ENCODE results near the gene LIG1. TPM values are rescaled to one million over a fixed set of nuclear protein-coding genes. Genes with fewer than 3 reads are reported as not detected.
"Not testable (repeated sequence)": the region's sequence is repeated elsewhere in the genome, so short reads cannot be mapped to it uniquely, and the experiment has no call there.

The LIG1 gene
- total and polyA plus RNA-seq, 12 donors, result 1.8 to 9.9 (median 4.0) TPM

DNA sequence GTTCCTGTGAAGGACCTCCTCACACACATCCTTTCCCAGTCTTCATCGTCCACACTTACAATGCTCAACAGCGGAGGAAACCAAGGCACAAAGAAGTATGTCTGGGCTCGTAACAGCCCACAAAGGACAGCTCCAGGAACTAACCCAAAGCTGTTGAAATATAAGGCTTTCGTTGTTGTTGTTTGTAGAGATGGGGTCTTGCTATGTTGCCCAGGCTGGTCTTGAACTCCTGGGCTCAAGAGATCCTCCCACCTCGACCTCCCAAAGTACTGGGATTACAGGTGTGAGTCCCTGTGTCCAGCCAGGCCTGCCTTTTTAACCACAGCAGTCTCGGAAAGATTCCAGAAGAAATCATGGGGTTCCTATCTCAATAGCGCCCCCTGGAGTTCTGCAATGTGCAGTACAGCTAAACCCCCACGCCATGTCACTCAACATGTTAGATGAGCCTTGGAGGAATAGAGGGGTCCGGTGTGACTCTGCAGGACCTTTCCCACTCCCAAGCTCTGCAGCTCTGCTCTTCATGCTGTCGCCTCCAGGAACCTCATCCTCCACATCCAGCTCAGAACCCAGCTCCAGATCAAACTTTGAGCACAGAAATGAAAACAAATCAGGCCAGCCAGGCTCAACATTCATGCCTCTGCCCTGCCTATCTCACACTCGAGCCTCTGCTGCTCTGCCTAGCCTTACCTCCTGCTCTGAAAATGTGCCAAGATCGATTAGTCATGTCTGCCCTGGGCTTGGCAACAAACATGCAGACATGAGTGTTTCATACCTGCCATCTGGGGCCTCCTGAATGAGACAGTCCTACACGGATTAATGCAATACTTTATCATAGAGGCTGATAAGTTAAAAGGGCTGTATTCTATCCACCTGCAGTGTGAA, 67.0 kb downstream of the LIG1 start:
- peaks cover 0 to 79% (median 40%) of the 10 kb centered on the region in 9 donors for H3K36me3 ChIP-seq
- no peak overlapping the region for H3K27ac ChIP-seq
- no peaks in the 10 kb centered on the region for H3K9me3 ChIP-seq
- H3K4me3 ChIP-seq, result no peak overlapping the region
- ATAC-seq (no peak), DNase-seq (no peak)
- intact Hi-C loops (cut with DNase I), result loop anchor here in 2 of 10 donors (10.0 kb wide), 2 partner anchors 152 to 162 kb away; partner anchors contain the start of gene CARD8 (in 1 of the 2)
- H3K4me1 ChIP-seq, result peaks cover 0 to 12% (median 7%) of the 10 kb centered on the region in 9 donors
- WGBS, 2 donors, result 67 to 70% methylated on average over 13 of the region's 13 CpGs
- peak in 8 of 9 donors; percentile 5 to 67 (median 55) for TF ChIP-seq CTCF (IDR thresholded peaks at IDR 0.05)
- no peaks in the 10 kb centered on the region for H3K27me3 ChIP-seq

DNA sequence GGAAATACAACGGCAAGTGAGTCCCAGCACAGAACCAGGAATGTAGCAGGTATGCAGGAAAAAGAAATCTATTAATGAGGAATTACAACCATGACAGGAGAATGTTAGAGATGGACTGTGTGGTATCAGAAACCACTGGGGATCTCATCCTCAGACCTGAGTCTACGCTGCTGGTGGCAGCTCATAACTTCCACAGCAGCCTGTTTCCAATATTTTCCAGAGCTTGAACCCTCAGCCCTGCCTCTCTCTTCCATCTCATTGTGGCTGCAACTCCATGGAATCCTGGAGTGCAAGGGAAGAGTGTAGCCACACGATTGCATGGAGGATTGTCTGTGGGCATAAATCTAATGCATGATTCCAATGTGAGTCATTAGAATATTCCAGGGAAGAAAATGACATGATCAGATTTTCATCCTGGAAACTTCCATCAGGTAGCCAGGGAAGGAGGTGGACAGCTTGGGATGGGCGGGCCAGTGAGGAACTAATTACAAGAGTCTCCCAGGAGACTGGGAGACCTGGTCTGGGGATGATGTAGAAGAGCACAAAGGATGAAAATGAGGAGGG, 74.5 kb downstream of the LIG1 start:
- ATAC-seq, result no peak
- intact Hi-C loops (cut with DNase I), result no loop called here
- TF ChIP-seq CTCF (IDR thresholded peaks at IDR 0.05), result no peak

DNA sequence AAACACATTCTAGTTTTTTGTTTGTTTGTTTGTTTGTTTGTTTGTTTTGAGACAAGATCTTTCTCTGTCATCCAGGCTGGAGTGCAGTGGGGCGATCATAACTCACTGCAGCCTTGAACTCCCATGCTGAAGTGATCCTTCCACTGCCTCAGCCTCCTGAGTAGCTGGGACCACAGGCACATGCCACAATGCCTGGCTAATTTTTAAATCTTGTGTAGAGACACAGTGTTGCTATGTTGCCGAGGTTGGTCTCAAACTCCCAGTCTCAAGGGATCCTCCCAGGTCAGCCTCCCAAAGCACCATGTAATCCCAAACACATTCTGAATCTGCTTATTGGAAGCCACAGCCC, 75.3 kb downstream of the LIG1 start:
- Histone ChIP-seq H3K27ac (no peak overlapping the region), H3K36me3 (peaks cover 0 to 82% (median 49%) of the 10 kb centered on the region in 9 donors), H3K9me3 (peaks cover 0 to 14% (median 0%) of the 10 kb centered on the region in 11 donors), H3K4me3 (no peak overlapping the region), H3K4me1 (no peaks in the 10 kb centered on the region), H3K27me3 (no peaks in the 10 kb centered on the region)
- ATAC-seq (no peak), DNase-seq (no peak)
- intact Hi-C loops (cut with DNase I), result no loop called here
- WGBS, 2 donors, result 86 to 93% methylated on average over 2 of the region's 2 CpGs
- no peak for TF ChIP-seq CTCF (IDR thresholded peaks at IDR 0.05)

More for the DNA sequence above, 74.5 kb downstream of the LIG1 start:
- peaks cover 0 to 85% (median 54%) of the 10 kb centered on the region in 9 donors for H3K36me3 ChIP-seq
- DNase-seq, result no peak
- H3K27ac ChIP-seq, result no peak overlapping the region
- H3K4me1 ChIP-seq, result no peaks in the 10 kb centered on the region
- no peaks in the 10 kb centered on the region for H3K27me3 ChIP-seq
- WGBS, 2 donors, result 91 to 92% methylated on average over 4 of the region's 4 CpGs
- no peak overlapping the region for H3K4me3 ChIP-seq
- H3K9me3 ChIP-seq, result peaks cover 0 to 14% (median 0%) of the 10 kb centered on the region in 11 donors

GRCh38 chr19:48094129-48094854, 75.9 kb downstream of the LIG1 start:
- peaks cover 0 to 82% (median 44%) of the 10 kb centered on the region in 9 donors for H3K36me3 ChIP-seq
- WGBS, 2 donors, result 30 to 49% methylated on average over 1 of the region's 1 CpG
- intact Hi-C loops (cut with DNase I), result no loop called here

DNA sequence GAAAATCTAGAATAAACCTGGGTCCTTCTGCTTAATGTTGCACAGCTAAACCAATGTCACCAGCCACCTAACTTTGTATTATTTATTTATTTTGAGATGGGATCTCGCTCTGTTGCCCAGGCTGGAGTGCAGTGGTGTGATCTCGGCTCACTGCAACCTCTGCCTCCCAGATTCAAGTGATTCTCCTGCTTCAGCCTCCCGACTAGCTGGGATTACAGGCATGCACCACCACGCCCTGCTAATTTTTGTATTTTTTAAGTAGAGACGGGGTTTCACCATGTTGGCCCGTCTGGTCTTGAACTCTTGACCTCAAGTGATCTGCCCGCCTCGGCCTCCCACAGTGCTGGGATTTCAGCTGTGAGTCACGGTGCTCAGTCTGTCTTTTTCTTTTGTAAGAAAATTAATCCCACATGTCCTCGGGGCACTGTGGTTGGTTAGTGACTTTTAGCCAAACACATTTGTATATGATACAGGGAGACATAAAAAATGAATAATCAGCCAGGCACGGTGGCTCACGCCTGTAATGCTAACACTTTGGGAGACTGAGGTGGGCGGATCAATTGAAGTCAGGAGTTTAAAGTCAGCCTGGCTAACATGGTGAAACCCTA, 78.9 kb downstream of the LIG1 start:
- H3K27me3 ChIP-seq; ATAC-seq; H3K27ac ChIP-seq; H3K4me1 ChIP-seq; DNase-seq; intact Hi-C loops (cut with DNase I); H3K4me3 ChIP-seq: not testable (repeated sequence)
- WGBS, 2 donors, result 93% methylated on average over 13 of the region's 13 CpGs
- peaks cover 0 to 74% (median 34%) of the 10 kb centered on the region in 9 donors for H3K36me3 ChIP-seq
- H3K9me3 ChIP-seq, result peaks cover 0 to 14% (median 0%) of the 10 kb centered on the region in 11 donors

More at GRCh38 chr19:48094129-48094854, 75.9 kb downstream of the LIG1 start:
- DNase-seq (no peak), ATAC-seq (no peak)
- no peak for TF ChIP-seq CTCF (IDR thresholded peaks at IDR 0.05)
- no peaks in the 10 kb centered on the region for H3K27me3 ChIP-seq
- H3K4me3 ChIP-seq, result no peak overlapping the region
- H3K4me1 ChIP-seq, result no peaks in the 10 kb centered on the region
- H3K27ac ChIP-seq, result no peak overlapping the region
- H3K9me3 ChIP-seq, result peaks cover 0 to 14% (median 0%) of the 10 kb centered on the region in 11 donors
